Coronary artery (tissue), 2 donors: Measurements from ENCODE around the gene FN3KRP.

Experiments used
- DNase-seq: peaks from one replicate; pipeline ENCODE4 v3.0.0-alpha.2; 2017; ENCODE audit warnings: low spot score
- H3K27ac ChIP-seq, 2 donors: fragments of 200-600 bp; sonication (generic); one replicate each; pipeline ENCODE4 v1.5.1; 2016 to 2019
- H3K4me3 ChIP-seq: fragments of 200-600 bp; sonication (generic); 2 replicates; pipeline ENCODE4 v1.5.1; 2016; ENCODE audit warnings: mild to moderate bottlenecking, moderate library complexity
- CTCF ChIP-seq: fragments of 200-600 bp; sonication (generic); IDR thresholded peaks from one replicate; pipeline ENCODE4 v1.5.1; 2019; ENCODE audit warnings: antibody characterized with exemption

The FN3KRP gene

GRCh38 chr17:82696916-82697807 is 19.3 kb upstream of the FN3KRP start:
- DNase-seq: no peak
- Histone ChIP-seq H3K27ac (no peak overlapping the region), H3K4me3 (peak overlapping the region; percentile 98)
- TF ChIP-seq CTCF: no peak

DNA sequence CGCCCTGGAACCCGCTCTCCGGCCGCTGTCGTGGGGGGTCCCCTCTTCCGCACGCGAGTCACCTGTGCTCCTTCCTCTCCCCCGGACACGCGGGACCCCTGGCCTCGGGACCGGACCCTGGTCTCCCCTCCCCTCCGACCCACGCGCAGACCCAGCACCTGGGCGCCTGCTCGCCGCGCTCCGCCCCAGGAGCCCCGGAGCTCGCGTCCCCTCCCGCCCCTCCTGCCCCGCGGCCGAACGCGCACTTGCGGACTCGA is 18.8 kb upstream of the FN3KRP start:
- peak overlapping the region; percentile 98 for H3K4me3 ChIP-seq
- no peak for TF ChIP-seq CTCF
- no peak for DNase-seq
- peak overlapping the region in 1 of 2 donors; percentile 47 for H3K27ac ChIP-seq

- Histone ChIP-seq H3K4me3 (peak within 1 kb of the TSS; percentile 98), H3K27ac (peak within 1 kb of the TSS; percentile 47 to 81)
- TF ChIP-seq CTCF: no peak
- peak; percentile 98 for DNase-seq
Observed at GRCh38 chr17:82698065-82698973, 18.2 kb upstream of the FN3KRP start, which contains the start of gene RAB40B. RAB40B (minus strand) TSS chr17:82698698; CDS start chr17:82698596, 102 bp downstream.

- TF ChIP-seq CTCF: no peak
- peak overlapping the region; percentile 98 for H3K4me3 ChIP-seq
- H3K27ac ChIP-seq: peak overlapping the region in 1 of 2 donors; percentile 62
- no peak for DNase-seq
Observed at GRCh38 chr17:82698974-82699442, 17.5 kb upstream of the FN3KRP start.

- no peak overlapping the region for H3K27ac ChIP-seq
- no peak for DNase-seq
- H3K4me3 ChIP-seq: peak overlapping the region; percentile 98
- TF ChIP-seq CTCF: no peak
Observed at GRCh38 chr17:82699551-82699950, 17.0 kb upstream of the FN3KRP start.

DNA sequence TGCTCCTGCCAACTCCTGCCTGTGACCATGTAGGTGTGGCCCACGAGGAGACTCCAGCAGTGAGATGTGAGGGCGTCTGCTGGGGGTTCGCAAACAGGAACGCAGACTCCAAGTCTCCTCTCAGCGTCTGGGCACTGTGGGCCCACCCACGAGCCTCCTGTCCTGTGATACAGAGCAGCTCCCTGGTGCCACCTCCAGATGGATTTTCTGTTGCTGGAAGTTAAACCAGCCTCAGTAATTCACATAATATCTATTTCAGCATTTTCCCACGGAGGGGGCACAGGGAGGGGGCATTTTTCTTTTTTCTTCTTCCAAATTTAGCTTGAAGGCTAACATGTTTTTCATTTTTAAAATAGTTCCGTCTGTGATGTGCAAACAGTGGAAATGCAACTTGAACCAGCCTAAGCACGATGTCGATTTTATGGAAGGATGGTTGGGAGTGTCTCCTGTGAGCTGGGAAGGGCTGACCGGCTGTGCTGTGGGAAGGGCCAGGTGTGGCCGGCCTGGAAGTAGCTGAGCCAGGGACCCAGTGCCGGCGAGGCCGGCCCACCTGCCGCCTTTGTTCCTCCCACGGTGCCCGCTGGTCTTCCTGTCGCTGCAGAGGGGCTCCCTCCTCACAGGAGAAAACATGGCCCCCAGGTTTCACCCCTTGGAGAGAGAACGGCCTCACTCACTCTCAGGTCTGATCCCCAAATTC is 14.1 kb upstream of the FN3KRP start:
- no peak for TF ChIP-seq CTCF
- H3K27ac ChIP-seq: peak overlapping the region in 1 of 2 donors; percentile 32
- no peak for DNase-seq
- no peak overlapping the region for H3K4me3 ChIP-seq
